Stimulated activated CD8-positive, alpha-beta memory T cell treated with anti-CD3 and anti-CD28 coated beads, Interleukin-4, amount 100 ng/mL, for 24 hours (primary cell): ENCODE measurements around the gene CDON.

Experiments
- DNase-seq: peaks from one replicate; pipeline ENCODE4 v3.0.0-alpha.2; 2020; ENCODE audit warnings: low read depth

CDON gene

DNA sequence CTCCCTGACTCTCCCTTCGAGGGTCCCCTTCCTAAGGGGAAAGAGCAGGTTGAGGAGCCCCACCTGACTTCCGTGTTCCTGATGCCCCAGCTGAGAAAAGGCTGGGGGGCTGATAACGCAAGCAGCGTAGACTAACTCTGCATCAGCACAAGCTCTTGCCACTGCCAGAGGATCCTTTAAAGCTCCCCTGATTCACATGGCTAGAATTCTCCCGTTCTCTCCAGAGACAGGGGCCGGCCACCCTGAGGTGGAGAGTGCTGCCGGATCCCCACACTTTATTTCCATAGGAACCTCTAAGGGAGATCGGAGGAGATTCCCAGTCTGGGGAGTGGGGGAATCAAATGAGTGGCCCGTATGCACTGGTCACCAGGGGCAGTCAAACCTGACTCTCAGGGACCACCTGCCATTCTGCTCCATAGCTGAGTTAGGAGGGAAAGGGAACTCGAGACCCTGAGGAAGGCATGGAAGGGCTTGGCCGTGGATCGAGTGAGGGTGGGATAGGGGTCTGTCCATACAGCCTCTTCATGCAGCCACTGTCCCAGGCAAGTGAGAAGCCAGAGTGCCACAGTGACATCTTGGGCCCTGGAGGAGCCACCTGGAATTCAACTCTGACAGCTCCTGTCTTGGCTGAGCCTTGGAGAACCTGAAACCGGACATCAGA is 118.2 kb downstream of the CDON start:
- DNase-seq, result no peak

DNA sequence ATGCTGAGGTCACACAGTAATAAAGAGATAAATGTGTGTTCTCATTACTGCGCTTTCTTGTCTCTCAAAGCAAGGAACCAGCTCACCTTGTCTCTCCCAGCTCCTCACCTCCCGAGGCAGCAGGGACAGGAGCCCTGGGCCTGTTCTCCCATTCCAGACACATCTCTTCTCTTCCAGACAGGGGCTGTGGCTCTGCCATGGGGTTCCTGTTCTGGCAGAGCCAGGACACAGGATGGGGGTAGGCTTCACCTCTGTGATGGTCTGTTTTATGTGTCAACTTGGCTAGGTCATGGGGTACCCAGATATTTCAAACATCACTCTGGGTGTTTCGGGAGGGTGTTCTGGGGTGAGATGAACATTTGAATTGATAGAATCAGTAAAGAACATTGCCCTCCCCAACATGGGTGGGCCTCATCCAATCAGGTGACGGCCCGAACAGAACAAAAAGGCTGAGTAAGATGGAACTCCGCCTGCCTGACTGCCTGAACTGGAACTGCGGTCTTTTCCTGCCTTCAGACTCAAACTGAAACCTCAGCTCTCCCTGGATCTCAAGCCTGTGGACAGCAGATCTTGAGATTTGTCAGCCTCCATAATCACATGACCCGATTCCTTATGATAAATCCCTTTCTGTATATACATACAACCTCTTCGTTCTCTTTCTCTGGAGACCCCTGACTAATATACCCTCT is 118.9 kb downstream of the CDON start:
- no peak for DNase-seq

DNA sequence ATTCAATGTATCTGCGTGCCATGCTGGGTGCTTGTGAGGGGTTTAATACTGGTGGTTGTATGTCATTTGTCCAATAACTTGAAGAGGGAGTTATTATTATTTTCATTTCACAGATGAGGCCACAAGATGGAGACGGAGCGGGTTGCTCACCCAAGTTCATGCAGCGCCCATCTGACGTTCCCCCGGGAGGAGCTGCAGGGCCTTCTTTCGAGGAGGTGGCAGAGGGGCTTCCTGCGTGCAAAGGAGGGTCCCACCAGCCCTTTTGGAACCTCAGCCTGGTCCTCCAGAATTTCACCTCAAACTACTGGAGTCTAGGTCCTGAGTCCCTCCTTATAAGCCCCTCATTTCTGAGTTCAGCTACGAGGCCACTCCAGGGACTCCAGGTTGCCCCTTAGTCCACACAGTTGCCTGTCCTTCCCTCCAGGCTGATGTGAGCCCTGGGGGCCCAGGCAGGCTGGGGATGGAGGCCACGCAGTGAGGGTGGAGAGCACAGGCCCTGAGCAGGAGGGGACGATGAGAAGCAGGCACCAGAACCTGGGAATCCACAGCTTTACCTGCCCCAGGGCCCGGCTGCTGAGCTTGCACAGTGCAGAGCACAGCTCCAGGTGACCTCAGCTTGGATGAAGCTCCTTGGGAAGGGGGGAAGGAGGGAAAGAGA is 119.8 kb downstream of the CDON start:
- no peak for DNase-seq

DNA sequence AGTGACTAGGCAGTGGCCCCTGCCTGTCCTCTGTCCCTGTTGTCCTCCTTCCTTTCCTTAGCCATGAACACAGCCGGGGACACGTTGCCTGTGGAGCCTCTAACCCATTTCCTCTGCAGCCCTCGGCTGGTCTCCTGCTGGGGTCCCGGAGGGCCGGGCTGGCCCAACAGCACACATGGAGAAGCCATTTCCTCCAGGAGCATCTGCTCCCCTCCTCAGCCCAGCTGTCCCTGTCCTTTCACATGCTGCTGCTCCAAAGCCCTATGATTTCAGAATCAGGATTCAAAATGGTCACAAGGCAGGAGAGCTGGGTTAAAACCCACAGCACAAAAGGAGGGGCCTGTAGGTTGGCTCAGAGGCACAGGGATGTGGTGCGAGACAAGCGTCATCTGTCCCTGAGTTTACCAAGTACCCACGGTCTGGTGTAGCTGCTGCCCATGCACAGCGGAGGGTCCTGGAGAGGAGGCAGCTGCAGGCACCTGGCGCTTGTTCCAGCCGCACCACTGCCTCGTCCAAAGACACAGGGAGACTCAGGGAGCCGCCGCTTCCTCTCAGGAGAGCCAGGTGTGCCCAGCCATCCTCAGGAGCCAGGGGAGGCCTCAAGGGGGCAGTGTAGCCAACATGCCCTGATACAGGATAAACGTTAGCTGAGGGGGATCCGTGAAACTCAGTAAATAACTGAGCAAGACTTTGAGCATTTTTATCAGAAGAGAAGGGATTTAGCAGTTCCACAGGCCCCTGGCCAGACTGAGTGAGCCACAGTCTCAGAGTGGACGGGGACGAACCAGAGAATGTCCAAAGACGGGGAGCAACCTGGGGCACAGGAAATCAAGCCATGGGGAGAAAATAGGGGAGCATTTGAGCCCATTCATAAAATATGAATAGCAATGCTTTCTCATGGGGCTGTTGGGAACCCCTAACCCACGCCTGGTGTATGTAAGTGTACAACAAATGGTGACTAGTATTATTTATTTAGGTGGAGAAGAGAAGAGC is 120.8 kb downstream of the CDON start:
- DNase-seq, result no peak

DNA sequence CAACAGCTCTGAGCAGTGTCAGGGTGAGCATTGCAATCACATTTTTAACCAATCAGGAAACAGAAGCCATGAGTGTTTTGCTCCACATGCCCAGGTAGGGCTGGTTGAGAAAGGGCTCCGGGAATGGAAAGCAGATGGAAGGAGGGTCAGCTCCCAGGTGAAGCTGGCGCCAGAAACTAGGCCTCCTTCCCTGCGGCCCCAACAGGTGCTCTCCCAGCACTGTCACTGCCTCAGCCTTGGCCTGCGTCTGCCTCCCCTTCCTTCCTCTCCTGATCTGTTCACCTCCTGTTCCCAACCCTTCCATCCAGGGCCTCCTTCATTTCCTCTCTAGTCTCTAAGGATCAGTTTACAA is 121.4 kb downstream of the CDON start:
- no peak for DNase-seq

DNA sequence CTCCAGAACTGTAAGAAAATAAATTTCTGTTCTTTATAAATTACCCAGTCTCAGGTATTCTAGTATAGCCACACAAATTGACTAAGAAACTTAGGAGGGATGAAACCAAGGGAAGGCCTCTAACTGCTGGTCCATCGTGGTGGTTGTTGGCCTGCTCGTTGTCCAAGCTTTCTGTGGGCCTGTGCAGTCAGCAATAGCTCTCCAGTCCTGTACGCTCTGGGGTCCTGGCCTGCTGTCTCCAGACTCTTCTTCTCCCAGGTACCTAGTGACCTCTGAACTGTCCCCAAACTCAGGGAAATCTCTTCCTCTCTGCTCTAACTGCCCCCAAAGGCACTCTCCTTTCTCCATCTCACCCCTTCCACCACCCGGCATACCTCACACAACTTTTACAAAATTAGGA is 122.5 kb downstream of the CDON start:
- no peak for DNase-seq

DNA sequence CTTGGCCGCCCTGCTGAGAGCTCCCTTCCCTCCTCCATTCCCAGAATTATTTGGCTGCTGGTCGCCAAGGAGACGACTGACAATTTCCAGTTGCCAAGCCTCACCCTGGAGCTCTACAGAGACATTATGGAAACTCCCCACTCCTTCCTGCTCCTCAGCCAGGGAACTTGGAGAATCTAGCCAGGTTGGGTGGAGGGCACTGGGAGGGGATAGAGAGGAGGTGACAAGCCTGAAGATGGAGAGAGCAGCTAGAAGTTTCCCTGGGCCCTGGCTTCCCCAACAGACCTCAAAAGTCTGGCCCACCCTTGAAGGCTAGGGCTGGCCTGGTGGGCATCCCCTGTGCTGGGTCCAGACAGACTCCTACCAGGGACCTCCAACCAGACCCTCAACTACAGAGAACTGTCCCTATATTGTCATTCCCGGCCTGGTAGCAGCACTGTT is 123.6 kb downstream of the CDON start:
- no peak for DNase-seq

DNA sequence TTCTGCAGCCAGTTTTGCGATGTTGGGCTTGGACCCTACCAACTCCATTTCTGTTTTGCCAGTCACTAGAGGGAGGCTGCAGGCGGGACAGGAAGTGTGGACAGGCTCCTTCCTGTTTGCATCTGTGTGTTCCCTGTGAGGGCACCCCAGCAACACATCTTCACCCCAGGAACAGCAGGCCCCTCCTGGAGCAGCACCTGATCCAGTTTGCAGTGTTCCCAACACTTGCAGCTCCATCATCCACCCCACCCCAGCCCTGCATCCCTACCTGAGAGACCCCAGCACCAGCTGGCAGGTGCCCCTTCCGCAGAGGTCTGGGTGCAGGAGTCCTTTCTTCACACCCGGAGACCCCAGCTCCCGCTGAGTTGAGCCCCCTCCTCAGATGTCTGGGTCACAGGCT is 124.2 kb downstream of the CDON start:
- DNase-seq, result no peak

DNA sequence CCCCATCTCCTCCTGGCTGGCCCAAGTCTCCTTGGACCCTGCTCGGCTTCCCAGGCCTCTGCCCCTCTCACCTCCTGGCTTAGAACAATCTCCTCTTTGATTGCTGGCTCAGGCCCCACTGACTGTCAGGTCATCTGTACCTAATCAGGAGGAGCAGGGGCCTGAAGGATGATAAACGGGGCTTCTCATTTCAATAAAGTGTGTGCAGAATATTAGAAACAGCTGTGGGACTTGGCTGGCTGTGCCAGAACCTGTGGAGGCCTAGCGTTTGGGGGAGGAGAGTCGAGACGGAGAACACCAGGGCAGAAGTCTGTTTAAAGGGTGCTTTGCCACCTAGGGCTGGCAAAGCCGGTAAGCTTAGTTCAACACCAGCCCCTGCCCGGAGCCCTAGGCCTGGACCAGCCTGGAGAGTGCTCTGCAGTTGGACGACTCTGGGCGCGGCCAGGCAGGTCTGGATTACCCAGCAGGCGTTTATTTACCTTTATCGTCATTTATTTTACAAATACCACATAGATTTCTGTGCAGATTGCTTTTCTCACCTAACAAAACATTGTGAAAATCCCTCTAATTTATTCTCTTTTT is 127.0 kb downstream of the CDON start:
- DNase-seq, result no peak

DNA sequence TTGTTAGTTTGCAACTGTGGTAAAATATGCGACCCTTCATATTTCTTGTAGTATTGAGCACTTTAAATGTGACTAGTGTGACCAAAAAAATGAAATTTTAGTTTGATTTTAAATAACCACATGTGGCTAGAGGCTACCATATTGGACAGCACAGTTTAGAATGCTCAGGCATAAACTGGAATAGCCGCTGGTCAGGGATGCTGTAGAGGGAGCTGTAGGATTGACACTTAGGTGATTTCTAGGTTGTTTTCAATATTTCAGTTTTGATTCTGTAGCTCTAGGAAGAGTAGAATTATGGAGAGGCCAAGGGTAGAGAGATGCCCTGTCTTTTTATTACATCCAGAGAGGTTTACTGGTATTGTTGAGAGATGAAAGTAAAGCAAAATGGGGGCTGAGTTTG is 127.6 kb downstream of the CDON start:
- no peak for DNase-seq

DNA sequence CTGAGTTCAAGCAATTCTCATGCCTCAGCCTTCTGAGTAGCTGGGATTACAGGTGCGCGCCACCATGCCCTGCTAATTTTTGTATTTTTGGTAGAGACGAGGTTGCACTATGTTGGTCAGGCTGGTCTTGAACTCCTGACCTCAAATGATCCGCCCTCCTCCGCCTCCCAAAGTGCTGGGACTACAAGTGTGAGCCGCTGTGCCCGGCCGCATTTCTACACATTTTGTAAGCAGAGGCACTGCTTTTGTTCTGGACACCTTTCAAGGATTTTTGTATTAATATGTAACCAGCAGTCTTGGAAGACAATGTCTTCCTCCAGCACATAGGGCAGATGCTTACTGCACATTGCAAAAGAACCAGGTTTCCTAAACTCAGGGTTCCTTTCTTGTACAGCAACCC is 128.2 kb downstream of the CDON start:
- no peak for DNase-seq

DNA sequence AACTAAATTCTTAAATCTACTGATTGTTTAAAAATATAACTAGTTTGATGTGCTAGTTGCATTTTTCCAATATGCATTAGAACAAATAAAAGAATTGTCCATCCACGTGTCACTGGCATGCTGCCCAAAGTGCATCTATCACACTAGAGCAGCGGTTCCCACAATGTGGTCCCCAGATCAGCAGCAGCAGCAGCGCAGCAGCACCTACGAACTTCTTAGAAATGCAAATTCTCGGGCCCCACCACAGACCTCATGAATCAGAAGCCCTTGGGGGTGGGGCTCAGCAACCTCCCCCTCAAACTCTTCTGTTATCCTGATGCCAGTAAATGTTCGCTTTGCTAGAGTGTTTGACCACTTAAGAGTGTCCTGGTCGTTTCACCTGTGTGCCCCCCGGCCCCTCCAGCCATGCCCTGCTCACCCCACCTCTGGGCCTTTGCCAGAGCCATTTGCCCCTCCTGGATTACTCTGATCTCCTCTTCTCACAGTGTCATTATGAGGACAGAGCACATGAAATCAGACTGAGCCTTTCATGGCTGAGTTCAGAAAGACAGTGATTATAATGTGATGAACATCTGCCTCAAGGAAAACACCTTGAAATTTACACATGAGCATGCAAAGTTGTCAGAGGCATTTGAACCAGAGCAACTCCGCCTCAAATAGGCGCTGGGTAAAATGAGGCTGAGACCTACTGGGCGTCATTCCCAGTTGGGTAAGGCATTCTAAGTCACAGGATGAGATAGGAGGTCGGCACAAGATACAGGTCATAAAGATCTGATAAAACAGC is 129.4 kb downstream of the CDON start:
- peak; percentile 29 for DNase-seq

DNA sequence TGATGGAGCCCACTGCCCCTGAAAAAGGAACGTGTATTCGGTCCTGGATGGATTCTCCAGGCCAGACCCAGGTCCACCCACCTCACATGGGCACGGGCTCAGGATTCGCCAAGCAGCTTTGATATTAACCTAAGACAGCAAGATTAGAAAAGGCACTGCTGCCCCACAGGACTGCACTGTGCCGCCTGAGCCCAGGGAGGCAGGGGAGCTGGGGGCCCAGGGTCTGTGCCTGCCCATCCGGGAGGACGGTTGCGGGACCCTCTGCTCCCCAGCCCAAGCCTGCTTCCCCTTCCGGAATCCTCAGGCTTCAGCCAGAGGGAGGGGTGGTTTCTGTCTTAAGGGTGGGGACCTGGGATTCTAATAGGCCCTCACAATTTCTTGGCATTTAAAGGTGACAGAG is 130.4 kb downstream of the CDON start:
- no peak for DNase-seq

DNA sequence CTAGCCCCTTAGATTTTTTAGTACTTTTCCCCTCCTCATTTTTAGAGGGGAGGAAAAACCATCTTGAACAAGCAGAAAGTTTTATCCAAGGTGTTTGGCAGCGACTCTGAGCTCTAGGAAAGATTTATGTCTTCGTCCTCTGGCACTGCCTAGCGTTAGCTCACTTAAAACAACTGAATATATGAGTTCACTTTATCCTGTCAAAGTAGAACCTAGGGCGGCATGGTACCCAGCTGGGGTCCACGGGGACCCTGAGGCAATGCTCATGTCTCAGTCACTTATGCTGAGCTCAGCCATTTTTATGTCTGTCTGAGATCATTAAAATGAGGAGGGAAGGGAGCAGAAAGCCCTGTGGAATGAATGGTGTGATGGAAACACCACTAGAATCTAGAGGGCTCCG is 131.0 kb downstream of the CDON start:
- no peak for DNase-seq

DNA sequence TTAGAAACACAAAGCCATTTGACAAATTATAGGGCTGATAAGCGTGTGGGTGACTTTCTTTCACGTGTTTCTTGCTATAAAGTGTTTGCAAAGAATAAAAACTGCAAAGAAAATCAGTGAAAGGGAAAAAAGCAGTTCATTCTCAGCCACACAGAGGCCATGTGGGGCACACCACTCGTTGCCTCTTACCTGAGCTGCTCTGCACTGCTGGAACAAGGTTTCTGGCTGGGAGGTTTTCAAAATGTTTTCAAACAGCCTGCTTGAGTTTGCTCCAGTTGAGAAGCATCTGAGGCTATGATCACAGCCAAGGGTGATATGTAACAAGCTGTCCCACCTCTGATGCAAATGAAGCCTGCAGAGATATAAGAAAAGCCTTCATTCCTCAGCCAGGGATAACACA is 131.6 kb downstream of the CDON start:
- no peak for DNase-seq

DNA sequence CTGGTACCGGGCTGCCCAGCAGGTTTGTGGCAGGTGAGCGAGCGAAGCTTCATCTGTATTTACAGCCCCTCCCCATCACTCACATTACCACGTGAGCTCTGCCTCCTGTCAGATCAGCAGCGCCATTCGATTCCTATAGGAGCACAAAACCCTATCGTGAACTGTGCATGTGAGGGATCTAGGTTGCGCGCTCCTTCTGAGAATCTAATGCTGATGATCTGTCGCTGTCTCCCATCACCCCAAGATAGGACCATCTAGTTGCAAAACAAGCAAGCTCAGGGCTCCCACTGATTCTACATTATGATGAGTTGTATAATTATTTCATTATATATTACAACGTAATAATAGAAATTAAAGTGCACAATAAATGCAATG is 132.6 kb downstream of the CDON start:
- DNase-seq, result no peak

DNA sequence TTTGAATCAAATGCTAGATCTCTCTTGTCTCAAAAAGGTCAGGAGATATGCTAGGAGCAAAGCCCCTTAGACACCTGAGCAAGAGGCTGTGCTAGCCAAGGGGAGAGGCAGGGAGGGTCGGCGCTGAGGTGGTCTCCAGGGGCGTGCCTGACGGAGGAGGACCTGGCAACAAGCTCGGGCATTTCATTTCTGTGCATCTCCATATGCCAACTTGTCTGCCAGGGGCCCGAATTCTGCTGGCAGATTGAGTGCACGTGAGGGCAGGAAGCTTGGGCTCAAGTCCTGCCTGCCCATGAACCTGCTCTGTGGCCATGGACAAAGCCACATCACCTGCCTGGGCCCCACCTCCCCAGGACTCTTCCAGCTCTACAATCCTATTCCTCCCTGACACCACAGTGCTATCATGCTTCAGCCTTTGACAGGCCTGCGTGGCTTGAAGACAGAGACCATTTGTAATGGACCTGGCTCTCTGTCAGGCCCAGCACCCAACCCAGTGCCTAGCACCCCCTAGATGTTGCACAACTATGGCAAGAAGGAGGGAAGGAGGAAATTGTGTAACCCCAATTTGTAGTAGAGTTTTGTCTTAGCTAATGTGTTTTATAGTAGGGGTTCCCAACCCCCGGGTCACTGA is 133.1 kb downstream of the CDON start:
- DNase-seq, result no peak

DNA sequence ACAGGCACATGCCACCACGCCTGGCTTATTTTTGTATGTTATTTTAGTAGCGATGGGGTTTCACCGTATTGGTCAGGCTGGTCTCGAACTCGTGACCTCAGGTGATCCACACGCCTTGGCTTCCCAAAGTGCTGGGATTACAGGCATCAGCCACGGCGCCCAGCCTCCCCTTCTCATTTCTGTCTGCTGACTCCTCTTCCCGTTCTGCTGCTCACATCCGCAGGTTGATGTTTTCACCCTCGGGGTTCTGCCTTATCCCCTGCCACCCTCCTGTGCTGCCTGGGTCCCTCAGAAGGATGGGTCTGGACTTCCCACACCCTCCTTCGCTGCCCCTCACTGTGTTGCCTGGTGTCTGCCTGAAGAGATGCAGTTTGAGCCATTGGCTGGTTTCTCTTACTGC is 136.0 kb downstream of the CDON start:
- DNase-seq, result no peak

DNA sequence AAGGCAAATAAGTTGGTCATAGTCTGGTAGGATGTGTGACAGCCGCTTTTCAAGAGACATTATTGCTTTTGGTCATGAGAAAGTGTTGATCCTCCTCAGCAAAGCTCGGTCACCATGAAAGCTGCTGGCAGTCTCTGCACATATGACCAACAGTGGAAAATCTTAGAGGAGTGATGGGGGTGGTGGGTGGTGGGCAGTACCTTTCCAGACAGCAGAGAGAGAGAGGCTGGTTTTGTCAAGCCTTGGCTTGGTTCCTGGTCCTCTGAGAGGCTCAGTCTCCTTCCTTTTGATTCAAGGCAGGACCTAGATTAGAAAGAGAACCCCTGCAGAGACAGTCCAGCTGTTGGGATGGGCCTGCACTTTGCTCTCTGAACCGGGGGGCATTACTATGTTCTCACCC is 136.9 kb downstream of the CDON start:
- DNase-seq, result no peak

DNA sequence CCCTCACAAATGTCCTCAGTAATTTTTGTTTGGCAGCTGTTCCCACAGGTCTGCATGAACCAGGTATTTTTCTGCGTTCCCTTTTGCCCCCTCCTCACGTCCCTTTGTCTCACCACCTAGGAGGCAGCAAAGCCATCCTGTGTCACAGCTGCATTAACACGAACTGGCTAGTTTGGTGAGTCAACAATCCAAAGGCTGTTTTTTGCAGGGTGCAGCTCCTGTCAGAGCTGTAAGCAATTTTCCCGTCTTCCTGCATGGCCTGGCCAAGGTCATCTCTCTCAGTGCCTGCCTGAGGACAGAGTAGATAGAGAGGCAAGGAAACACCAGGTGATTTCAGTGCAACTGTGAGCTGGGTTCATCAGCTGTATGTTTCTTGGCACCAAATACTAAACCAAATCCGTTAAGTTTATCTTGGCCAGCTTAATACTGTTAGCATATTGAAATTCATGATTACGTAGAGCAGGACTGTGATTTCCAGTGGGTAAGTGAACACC is 137.4 kb downstream of the CDON start:
- no peak for DNase-seq
